HTERT RPE-1 (cell line): ENCODE results near the gene ACSL1.

ENCODE experiments used
- in situ Hi-C: fragments of 300-500 bp; cut with MboI; formaldehyde crosslinking; loops from 4 replicates; pipeline ENCODE4 v1.14.3; 2020; ENCODE audit warnings: low sequenced_read_pairs

ACSL1 gene

GRCh38 chr4:184825896-184826690 is at the start of gene ACSL1:
Gene ACSL1 (minus strand): TSS chr4:184825968. CDS start chr4:184803514, 22,454 bp downstream.
- in situ Hi-C loops: no loop called here

- in situ Hi-C loops: no loop called here
Observed at GRCh38 chr4:184873054-184873453, 47.3 kb upstream of the ACSL1 start.

GRCh38 chr4:184870718-184871117 is 45.0 kb upstream of the ACSL1 start:
- in situ Hi-C loops: no loop called here

GRCh38 chr4:184868623-184869022 is 42.9 kb upstream of the ACSL1 start:
- in situ Hi-C loops: no loop called here

- in situ Hi-C loops: no loop called here
Observed at GRCh38 chr4:184863916-184864315, 38.1 kb upstream of the ACSL1 start.

- in situ Hi-C loops: no loop called here
Observed at GRCh38 chr4:184861047-184861446, 35.3 kb upstream of the ACSL1 start.

GRCh38 chr4:184860018-184860779 is 34.4 kb upstream of the ACSL1 start:
- in situ Hi-C loops: no loop called here

- in situ Hi-C loops: no loop called here
Observed at GRCh38 chr4:184857441-184858121, 31.8 kb upstream of the ACSL1 start.

GRCh38 chr4:184856277-184856609 is 30.5 kb upstream of the ACSL1 start:
- in situ Hi-C loops: no loop called here

GRCh38 chr4:184854673-184855072 is 28.9 kb upstream of the ACSL1 start:
- in situ Hi-C loops: no loop called here

GRCh38 chr4:184853436-184853835 is 27.7 kb upstream of the ACSL1 start:
- in situ Hi-C loops: no loop called here

GRCh38 chr4:184851886-184852285 is 26.1 kb upstream of the ACSL1 start:
- in situ Hi-C loops: no loop called here

- in situ Hi-C loops: no loop called here
Observed at GRCh38 chr4:184851200-184851541, 25.4 kb upstream of the ACSL1 start.

- in situ Hi-C loops: no loop called here
Observed at GRCh38 chr4:184850431-184851199, 24.8 kb upstream of the ACSL1 start.

- in situ Hi-C loops: no loop called here
Observed at GRCh38 chr4:184850018-184850417, 24.2 kb upstream of the ACSL1 start.

- in situ Hi-C loops: no loop called here
Observed at GRCh38 chr4:184849185-184849584, 23.4 kb upstream of the ACSL1 start.

GRCh38 chr4:184848510-184848909 is 22.7 kb upstream of the ACSL1 start:
- in situ Hi-C loops: no loop called here

GRCh38 chr4:184846531-184846930 is 20.8 kb upstream of the ACSL1 start:
- in situ Hi-C loops: no loop called here

GRCh38 chr4:184845367-184846021 is 19.7 kb upstream of the ACSL1 start:
- in situ Hi-C loops: no loop called here

- in situ Hi-C loops: no loop called here
Observed at GRCh38 chr4:184844742-184845141, 19.0 kb upstream of the ACSL1 start.
